Stimulated activated CD8-positive, alpha-beta memory T cell treated with anti-CD3 and anti-CD28 coated beads, Interleukin-12 subunit alpha, Interleukin-12 subunit beta, amount 100 ng/mL, for 24 hours (primary cell): ENCODE results near the gene BST1.

ENCODE experiments used
- DNase-seq: peaks from one replicate; pipeline ENCODE4 v3.0.0-alpha.2; 2020; ENCODE audit errors: extremely low read depth

BST1 gene

DNA sequence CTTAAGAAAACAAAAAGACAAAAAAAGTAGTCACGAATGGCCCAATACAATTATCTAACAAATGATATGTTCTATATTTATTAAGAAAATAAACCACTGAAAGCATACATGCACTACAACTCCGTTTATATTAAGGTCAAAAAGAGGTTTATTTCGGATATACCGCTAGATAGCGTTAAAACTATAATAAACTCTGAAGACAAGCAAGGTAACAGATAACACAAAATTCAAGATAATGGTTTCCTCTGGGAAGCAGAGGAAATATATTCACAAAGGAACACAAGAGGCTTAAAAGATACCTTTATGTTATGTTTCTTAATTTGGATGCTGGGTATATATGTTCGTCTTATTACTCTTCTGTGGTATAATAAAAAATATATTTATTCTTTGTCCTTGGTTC is 26.0 kb upstream of the BST1 start:
- no peak for DNase-seq

DNA sequence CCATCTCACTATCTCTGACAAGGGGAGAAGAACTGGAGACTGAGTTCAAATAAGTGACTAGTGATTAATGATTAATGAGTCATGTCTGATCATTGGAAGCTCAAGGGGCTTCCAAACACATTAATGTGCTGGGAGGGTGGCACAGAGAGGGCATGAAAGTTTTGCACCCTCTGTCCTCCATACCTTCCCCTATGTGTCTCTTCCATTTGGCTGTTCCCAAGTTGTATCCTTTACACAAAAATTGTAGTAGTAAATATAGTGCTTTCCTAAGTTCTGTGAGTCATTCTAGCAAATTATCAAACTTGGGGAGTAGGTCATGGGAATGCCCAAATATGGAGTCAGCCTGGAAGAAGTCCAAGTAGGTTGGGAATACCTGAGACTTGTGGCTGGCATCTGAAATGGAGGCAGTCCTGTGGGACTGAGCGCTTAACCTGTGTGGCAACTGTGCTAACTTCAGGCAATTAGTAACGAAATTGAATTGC is 25.3 kb upstream of the BST1 start:
- DNase-seq: no peak

DNA sequence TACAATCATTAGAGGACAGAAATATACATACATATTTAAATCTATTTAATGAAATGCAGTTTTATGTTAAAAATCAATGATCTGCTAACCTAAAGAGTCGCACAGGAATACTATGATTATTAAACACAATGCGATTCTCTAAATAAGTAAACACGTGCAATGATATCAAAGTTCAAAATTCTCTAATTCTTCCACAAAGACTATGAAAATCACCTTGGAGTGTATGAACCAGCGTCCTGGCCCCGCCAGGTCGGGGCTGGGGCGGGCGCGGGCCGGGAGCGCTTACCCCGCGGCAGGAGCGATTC is 21.8 kb upstream of the BST1 start:
- no peak for DNase-seq

DNA sequence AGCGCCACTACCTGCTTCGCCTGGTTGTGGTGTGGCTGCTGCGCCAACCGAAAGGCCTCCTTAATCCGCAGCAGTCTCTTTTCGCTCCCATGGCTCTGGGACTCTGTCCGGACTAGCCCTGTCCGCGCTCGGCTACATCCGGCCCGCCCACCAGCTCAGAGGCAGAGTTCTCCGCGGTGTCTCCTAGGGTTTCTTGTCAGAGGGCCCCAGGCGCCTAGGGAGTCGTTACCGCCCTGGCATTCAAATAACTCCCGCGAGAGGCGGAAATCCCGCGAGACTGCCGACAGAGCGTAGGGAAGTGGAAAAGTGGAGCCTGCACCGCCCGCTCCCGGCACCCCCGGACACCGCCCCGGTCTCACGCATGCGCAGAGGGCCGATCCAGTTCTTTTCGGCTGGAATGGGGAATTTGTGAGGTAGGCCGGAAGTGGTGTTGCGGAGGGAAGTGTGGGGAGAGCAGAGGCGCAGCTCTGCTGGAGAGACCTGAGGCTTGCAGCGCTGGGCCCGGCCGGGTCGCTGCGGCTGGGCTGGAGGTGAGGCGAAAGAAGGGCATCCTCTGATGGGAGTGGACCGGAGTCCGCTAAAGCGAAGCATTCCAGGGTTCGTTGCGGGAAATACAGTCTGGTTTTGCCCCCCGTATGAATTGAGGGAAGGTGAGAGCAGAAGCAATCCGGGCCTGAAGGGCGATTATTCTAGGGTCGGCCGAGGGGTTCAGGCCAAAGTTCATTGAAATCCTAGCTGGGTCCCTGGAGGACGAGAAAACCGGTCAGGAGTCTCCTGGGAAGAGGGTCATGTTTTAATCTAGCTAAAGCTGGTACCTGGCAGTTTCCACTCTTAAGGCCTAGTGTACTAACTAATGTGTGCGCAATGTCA is 21.3 kb upstream of the BST1 start, which contains the start of gene FAM200B:
TSS of gene FAM200B (plus strand) at position 456 of the 870 bp plus-strand sequence. CDS start 5,151 bp downstream, outside the sequence.
- peak; percentile 92 for DNase-seq

DNA sequence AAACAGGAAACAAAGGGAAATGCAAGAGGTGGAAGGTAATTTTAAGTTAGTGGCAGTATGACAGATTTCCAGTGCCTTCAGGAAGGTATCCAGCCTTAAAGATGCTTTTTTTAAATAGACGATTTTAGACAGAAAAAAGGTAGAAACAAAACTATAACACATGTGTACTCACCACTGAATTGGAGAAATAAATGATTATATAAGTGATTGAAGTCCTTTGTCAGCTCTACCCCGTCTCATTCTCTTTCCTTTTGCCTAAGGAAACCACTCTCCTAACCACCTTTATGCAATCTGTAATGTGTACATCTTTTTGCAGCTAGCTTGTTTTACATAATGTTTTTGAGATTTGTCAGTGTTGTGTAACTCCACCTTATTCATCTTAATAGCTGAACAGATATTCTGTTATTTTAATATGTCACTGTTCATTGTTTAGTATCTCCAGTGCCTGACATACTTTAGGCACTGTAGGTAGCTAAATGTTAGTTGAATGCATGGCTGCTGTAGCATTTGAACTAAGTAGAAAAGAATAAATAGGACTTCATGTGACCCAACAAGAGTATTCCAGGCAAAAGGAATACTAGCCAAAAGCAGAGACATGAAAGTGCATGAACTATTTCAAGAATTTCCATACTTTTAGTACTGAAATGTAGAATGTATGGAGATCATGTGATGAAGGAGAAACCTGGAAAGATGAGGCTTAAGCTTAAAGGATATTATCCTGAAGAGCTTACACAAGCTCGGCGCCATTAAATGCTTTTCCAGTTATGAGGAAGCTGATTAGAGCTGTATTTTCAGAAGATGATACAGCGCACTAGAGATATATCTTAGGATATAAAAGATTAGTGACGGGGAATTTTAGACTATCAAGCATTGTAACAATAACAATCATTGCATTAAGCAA is 20.4 kb upstream of the BST1 start:
- no peak for DNase-seq

DNA sequence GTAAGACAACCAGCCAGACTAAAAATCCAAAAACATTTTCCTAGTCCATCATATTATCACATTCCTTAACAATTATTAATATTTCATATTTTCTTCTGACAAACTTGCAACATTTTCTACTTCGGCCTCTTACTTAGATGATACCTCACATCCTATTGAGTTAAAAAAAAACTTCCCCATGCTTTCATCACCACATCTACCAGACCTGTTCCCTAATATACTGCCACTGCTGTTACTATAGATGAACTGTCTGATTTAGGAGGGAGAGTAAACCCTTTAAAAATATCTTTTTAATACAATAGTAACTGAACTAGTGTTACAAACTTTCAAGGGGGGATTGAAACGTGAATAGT is 19.7 kb upstream of the BST1 start:
- DNase-seq: no peak

DNA sequence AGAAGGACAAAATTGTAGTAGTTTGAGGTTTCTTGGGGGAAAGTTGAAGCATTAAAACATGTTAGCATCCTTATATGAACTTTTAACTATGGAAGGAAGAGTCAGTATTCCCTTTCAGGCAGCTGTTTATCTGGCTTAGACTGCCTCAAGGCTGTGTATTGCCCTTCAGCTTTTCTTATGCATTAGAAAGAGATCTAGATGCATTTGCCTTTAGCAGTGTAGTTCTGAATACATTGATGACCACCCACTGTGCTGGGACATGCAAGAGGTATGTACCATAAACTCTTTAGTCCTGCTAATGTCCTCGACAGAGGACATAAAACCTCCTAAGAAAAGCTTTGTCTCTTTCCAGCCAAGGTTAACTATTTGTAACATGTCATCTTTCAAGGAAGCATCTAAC is 18.4 kb upstream of the BST1 start:
- DNase-seq: no peak

DNA sequence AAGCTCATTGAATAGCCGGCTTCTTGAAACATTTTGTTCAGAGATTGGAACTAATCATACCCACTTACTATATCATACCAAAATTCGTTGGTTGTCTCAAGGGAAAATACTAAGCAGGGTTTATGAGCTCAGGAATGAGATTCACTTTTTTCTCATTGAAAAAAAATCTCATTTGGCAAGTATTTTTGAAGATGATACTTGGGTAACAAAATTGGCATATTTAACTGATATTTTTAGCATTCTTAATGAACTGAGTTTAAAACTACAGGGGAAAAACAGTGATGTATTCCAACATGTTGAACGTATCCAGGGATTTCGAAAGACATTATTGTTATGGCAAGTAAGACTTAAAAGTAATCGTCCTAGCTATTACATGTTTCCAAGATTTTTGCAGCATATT is 14.8 kb upstream of the BST1 start:
- DNase-seq: no peak

DNA sequence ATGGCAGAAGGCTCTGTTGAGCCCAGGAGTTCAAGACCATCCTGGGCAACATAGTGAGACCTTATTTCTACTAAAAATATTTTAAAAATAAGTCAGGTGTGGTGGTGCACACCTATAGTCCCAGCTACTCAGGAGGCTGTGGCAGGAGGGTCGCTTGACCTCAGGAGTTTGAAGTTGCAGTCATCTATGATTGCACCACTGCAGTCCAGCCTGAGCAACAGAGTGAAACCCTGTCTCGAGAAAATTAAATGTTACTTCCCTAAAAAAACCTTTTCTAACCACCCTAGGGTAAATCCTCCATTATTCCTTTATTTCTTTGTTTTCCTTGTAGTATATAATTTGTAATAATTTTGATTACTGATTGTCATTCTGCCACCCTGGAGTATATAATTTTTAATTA is 13.3 kb upstream of the BST1 start:
- no peak for DNase-seq

DNA sequence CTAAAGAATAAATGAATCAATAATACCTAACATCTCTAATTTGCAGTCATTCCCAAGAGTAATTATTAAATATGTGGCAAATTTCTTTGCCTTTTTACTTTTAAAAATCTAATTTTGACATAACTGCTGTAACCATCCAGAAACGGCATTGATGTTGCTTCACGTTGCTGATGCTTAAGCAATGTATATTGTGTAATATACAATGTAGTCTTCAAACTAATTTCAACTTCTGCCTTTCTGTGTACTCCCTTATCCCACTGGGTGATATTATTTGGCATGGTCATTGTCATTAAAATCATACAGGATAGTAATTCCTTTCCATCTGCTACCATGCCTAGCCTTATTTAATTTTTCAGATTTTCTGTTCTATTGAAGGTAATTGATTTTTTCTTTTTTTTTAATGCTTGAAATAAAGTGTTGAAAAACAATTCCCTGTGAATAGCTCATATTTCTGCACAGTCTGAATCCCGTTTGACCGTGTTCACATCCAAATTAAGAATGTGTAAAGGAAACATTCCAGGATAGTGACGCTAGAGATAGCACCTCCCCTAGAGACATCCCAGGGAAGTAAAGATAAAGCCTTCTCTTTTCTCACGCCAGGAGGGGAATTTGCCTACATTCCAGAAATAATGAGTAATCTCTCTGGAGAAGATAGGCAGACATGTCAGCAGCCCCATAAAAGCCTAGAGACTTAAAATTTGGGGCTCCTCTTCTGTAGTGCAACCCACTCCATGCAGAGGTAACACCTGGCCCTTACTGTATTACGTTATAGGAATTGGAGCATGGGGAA is 12.7 kb upstream of the BST1 start:
- no peak for DNase-seq

DNA sequence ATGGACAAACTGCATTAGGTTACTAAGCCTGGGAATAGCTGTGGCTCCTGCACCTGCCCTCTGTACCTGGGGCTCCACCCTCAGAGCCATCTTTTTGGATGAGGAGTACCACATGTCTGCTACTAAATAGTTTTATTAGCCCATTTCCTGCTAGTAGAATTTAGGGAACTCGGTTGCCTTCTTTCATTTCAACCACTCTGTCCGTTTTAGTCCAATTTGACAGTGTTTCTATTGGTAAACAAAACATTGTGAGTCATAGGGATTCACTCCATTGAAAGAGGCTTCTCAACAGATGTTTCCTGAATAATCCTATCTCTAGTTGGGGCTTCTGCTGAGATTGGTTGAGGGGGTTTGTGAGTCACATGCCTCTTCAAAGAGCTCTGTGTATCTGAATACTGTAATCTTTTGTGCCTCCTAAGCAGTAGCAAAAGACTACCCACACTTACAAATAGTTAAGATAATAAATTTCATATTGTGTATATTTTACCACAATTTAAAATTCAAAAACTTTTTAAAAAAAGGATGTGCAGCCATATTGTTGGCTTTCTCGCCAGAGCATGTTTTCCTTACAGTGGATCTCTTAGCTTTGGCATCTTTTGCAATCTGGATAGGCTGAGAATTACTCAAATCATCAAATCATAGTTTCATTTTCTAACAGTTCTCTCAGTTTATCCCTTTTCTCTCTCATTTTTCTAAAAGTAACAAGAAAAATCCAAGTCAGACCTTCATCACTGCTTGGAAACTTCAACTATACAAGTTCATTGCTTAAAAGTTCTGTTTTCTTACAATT is 11.3 kb upstream of the BST1 start:
- DNase-seq: no peak

DNA sequence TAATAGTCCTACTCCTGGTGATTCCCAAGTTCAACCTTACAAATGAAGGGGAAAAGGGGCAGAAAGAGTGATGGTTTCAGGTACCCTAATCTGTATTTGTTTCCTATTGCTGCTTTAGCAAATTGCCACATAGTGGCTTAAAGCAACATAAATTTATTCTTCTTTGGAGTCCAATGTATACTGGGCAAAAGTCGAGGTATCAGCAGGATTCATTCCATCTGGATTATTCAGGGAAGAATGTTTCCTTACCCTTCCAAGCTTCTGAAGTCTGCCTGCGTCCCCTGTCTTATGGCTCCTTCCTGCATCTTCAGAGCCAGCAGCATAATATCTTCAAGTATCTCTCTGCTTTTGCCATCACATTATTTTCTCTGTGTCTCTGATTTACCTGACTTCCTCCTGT is 10.3 kb upstream of the BST1 start:
- no peak for DNase-seq

DNA sequence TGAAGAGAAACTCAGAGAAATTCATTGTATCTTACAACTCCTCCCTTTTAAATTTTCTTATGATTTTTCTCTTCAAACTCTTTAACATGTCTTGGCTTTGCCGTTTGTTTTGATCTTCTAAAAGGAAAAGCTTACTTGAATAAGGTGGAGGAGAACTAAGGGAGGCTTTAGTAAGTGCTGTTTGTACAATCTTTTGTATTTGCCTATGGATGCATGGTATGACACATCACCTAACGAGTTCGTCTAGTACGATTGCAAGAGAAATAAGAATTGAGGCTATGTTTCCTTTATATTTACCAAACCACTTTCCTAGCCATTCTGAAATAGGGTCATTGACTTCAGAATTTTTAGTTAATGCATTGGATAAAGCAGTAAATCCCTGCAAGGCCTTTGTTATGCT is 8.4 kb upstream of the BST1 start:
- DNase-seq: no peak

DNA sequence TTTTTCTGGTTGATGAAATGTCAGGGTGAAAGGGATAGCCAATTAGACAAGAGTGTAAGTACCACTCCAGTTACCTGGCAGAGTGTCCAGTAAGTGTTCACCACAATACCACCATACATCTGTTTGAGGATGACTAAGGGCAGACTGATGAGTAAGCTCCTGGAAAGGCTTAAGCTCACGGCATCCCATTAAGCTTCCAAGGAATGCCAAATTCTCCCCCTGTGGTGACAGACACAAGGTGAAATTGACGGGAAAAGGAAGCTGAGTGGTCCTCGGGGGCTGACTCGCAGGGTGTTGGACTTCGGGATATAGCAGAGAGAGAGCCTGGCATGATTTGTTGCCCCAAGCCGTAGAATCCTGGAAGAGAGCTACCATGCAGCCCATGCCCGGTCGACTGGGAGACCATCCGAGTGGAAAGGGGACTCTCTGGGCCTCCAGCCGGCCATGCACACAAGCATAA is 7.6 kb upstream of the BST1 start:
- no peak for DNase-seq

DNA sequence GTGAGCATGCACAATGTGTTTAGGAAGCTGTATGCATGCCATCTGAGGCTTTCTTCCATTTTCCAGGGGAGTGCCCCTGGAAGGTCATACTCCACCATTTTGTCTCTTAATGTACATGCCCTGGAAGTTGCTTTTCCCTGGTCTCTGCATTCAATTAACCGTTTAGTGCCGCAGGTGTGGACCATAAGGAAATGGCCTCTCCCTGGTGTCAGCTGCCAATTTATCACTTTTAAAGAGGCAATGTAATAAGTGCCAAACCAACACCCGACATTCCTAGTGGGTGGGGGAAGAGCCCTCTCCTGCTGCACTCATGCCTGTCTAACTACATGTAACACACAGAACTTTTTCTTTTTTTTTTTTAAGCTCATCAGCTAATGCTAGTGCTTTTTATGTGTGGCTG is 7.1 kb upstream of the BST1 start:
- DNase-seq: no peak

DNA sequence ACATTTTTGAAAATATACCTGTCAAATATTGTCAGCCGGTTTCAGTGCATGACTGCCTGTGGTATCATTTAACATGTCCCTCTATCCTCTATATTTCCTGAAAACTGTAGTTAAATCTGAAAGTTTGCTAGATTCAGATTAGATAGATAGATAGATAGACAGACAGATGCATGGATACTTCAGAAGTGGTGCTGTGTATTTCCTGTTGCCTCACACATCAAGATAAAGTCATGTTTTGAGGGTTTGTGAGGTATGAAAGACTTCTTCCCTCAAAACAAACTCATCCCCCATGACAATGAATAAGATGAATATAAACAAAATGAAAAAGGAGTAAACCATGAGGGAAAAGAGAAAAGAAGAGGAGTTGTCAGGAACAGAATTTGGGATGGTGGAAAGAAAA is 6.0 kb upstream of the BST1 start:
- DNase-seq: no peak

DNA sequence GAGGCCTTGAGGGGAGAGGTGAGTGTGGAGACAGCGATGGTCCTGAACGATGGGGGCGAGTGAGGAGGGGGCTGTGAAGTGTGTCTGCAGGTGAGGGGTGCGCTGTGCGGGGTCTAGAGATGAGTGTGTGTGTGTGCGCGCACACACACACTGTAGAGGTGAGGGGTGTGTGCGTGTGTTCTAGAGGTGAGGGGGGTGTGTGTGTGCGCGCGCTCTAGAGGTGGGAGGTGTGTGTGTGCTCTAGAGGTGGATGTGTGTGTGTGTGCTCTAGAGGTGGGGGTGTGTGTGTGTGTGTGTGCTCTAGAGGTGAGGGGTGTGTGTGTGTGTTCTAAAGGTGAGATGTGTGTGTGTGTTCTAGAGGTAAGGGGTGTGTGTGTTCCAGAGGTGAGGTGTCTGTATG is 574 bp downstream of the BST1 start:
- no peak for DNase-seq

DNA sequence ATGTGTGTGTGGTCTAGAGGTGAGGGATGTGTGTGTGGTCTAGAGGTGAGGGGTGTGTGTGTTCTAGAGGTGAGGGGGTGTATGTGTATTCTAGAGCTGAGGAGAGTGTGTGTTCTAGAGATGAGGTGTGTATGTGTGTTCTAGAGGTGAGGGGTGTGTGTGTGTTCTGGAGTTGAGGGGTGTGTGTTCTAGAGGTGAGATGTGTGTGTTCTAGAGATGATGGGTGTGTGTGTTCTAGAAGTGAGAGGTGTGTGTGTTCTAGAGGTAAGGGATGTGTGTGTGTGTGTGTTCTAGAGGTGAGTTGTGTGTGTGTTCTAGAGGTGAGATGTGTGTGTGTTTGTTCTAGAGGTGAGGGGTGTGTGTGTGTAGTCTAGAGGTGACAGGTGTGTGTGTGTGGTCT is 1.3 kb downstream of the BST1 start:
- DNase-seq: no peak

DNA sequence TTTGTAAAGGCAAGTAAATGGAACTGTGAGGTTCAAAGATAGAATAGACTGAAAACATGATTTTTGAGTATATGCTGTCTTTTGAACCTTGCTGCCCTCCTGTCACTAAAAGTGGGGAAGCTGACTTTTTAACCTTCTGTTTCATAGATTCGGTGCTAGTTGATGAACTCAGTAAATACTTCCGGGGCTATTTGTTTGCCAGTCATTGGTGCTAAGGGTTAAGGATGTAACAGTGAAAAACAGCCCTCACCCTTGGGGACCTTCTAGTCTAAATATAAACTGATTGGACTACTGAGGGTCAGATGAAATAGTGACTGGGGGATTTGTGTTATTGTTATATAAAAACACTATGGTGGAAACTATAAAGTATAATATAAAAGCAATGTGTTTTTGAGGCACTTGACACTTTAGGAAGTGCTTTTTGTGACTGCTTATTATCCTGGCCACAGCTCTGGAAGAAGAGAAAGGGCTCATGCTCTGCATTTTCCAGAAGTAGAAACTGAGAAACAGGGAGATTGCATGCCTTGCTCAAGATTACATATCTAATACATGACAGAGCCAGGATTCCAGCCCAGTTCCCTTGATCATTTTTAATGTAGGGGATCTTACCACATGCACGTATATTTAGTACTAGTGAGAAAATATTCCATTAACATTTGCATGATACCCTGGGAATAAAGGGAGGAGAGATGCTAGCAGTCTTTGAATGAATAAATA is 3.9 kb downstream of the BST1 start:
- DNase-seq: no peak

DNA sequence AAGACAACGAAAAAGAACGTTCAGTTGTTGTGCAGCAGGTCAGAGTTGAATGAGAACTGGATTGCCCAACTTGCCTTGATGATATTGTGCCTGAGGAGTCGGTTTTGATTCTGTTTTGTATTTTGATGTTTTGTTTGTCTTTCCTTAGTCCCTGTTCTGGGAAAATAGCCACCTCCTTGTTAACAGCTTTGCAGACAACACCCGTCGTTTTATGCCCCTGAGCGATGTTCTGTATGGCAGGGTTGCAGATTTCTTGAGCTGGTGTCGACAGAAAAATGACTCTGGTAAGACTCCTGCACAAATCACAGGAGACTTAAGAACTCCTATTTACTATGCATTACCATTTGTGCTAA is 4.5 kb downstream of the BST1 start:
- DNase-seq: no peak

DNA sequence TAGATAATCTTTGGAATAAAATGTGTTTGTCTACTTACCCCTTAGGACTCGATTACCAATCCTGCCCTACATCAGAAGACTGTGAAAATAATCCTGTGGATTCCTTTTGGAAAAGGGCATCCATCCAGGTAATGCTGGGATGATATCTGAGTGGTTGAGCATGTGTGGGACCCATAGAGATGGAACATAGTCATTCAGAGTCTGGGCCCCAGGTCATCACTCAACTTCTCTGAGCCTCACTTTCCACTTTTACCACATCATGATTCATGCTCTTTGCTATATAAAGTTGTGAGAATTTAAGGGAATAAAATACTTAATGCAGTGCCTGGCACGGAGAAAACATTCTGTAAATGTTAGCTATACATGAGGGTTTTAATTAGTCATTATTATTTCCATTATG is 8.9 kb downstream of the BST1 start:
- no peak for DNase-seq
